Fibroblast of villous mesenchyme (primary cell): ENCODE measurements around the gene GP1BA. TPM values are rescaled to one million over a fixed set of nuclear protein-coding genes. Genes with fewer than 3 reads are reported as not detected.
A peak's percentile ranks its signal among the peaks of the same experiment; 100 is the strongest.

Experiments used
- DNase-seq: peaks from one replicate; pipeline ENCODE4 v3.0.0-alpha.2; 2010; ENCODE audit warnings: low read depth
- H3K4me3 ChIP-seq: 2 replicates; pipeline ENCODE4 v1.5.1; 2011; ENCODE audit warnings: low read depth, mild to moderate bottlenecking, low read length
- CTCF ChIP-seq: IDR thresholded peaks from 2 replicates; pipeline ENCODE4 v1.5.1; 2012; ENCODE audit warnings: low read depth, mild to moderate bottlenecking, low read length; ENCODE audit not compliant: insufficient read depth
- total RNA-seq: library from RNA; depleted of rRNA; stranded (reverse); fragments of >200 nt; gene quantifications from 2 replicates; pipeline ENCODE4 v1.2.3, GENCODE V29; 2012

The GP1BA gene
- total RNA-seq, 1 donor: not detected

- no peak for TF ChIP-seq CTCF
- peak overlapping the region; percentile 94 for H3K4me3 ChIP-seq
- peak; percentile 49 for DNase-seq
These were observed 37.6 kb downstream of the GP1BA start for GRCh38 chr17:4969551-4970173.

GRCh38 chr17:4970273-4970672 lies 38.2 kb downstream of the GP1BA start:
- DNase-seq: no peak
- H3K4me3 ChIP-seq: no peak overlapping the region
- no peak for TF ChIP-seq CTCF

GRCh38 chr17:4971826-4972225 lies 39.7 kb downstream of the GP1BA start:
- H3K4me3 ChIP-seq: no peak overlapping the region
- DNase-seq: no peak
- no peak for TF ChIP-seq CTCF

GRCh38 chr17:4972322-4972721 lies 40.2 kb downstream of the GP1BA start:
- TF ChIP-seq CTCF: no peak
- no peak for DNase-seq
- H3K4me3 ChIP-seq: no peak overlapping the region

GRCh38 chr17:4972752-4973151 lies 40.7 kb downstream of the GP1BA start:
- TF ChIP-seq CTCF: no peak
- no peak overlapping the region for H3K4me3 ChIP-seq
- DNase-seq: no peak

- H3K4me3 ChIP-seq: no peak overlapping the region
- DNase-seq: no peak
These were observed 41.4 kb downstream of the GP1BA start for GRCh38 chr17:4973256-4974114.

More at GRCh38 chr17:4973256-4974114, 41.4 kb downstream of the GP1BA start:
- no peak for TF ChIP-seq CTCF
